GF-D8 (cell line): ENCODE results near the gene NDUFA7.
"Not testable (repeated sequence)": the region's sequence is repeated elsewhere in the genome, so short reads cannot be mapped to it uniquely, and the experiment has no call there.

ENCODE experiments used
- DNase-seq: peaks from one replicate; lab custom pipeline; 2025; lab: John Stamatoyannopoulos, UW

NDUFA7 gene

GRCh38 chr19:8264248-8264647 lies 56.9 kb downstream of the NDUFA7 start:
- not testable (repeated sequence) for DNase-seq

GRCh38 chr19:8262431-8262830 lies 58.7 kb downstream of the NDUFA7 start:
- DNase-seq, result no peak

GRCh38 chr19:8261881-8262280 lies 59.3 kb downstream of the NDUFA7 start:
- DNase-seq, result no peak

GRCh38 chr19:8261347-8261746 lies 59.8 kb downstream of the NDUFA7 start:
- DNase-seq, result no peak
